Measurements from ENCODE around the gene FAM20C.

GRCh38 chr7:145863-146262 is 46.5 kb upstream of the FAM20C start:
- TF ChIP-seq CTCF (IDR thresholded peaks at IDR 0.05) (no peak), POLR2AphosphoS5 (IDR thresholded peaks at IDR 0.05) (peak; percentile 9), POLR2A (IDR thresholded peaks at IDR 0.05) (no peak)

Data from prostate gland (tissue), 2 donors.